Natural killer cell treated with Interleukin-12 subunit alpha and Interleukin-12 subunit beta and Interleukin-15 and Interleukin-18, amount 100 ng/mL, for 72 hours (primary cell): ENCODE measurements around the gene GAL3ST1. TPM values are rescaled to one million over a fixed set of nuclear protein-coding genes. Genes with fewer than 3 reads are reported as not detected.

Experiments
- ATAC-seq, 2 donors: fragments of 150-1000 bp; cut with Tn5 transposase in 1 of 2; sonication (Bioruptor Pico), chemical (Tn5 transposase) in 1 of 2; 2 replicates each; pipeline ENCODE4 v1.10.0; 2021
- DNase-seq: peaks from one replicate; pipeline ENCODE4 v3.0.0; 2022; ENCODE audit warnings: low spot score
- H3K27ac Mint-ChIP-seq, 2 donors: 1 replicate in 1 of 2; 2 replicates in 1 of 2; pipeline ENCODE4 v1.8.0; 2022; ENCODE audit warnings: mixed read lengths in 2 of 2, mild to moderate bottlenecking in 1 of 2, moderate library complexity in 1 of 2
- H3K27me3 Mint-ChIP-seq, 2 donors: 1 replicate in 1 of 2; 2 replicates in 1 of 2; pipeline ENCODE4 v1.8.0; 2022; ENCODE audit warnings: mixed read lengths in 2 of 2
- H3K36me3 Mint-ChIP-seq: one replicate; pipeline ENCODE4 v1.8.0; 2022; ENCODE audit warnings: mixed read lengths
- H3K4me1 Mint-ChIP-seq, 2 donors: 1 replicate in 1 of 2; 2 replicates in 1 of 2; pipeline ENCODE4 v1.8.0; 2022; ENCODE audit warnings: low read depth in 2 of 2, mixed read lengths in 2 of 2, mild to moderate bottlenecking in 1 of 2
- H3K4me3 Mint-ChIP-seq: one replicate; pipeline ENCODE4 v1.8.0; 2022; ENCODE audit warnings: mixed read lengths
- H3K9me3 Mint-ChIP-seq: 2 replicates; pipeline ENCODE4 v1.8.0; 2022; ENCODE audit warnings: mixed read lengths
- total RNA-seq, 2 donors: library from RNA; stranded (reverse); gene quantifications; one replicate each; pipeline ENCODE4 v1.2.3, GENCODE V29; 2022

The GAL3ST1 gene
- total RNA-seq, 2 donors from 2014 or later: not detected

DNA sequence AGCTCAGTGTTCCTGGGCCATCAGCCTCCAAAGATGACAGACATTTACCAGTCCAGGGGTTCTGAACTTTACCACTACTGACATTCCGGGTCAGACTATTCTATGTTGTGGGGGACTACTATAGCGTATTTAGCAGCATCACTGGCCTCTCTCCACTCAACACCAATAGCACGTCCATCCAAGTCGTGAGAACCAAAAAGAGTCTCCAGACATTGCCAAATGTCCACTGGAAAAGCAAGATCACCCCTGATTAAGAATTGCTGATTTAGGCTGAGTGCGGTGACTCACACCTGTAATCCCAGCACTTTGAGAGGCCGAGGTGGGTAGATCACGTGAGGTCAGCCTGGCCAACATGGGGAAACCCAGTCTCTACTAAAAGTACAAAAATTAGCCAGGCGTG, 11.9 kb upstream of the GAL3ST1 start:
- H3K36me3 Mint-ChIP-seq: peaks cover 5% of the 10 kb centered on the region
- H3K9me3 Mint-ChIP-seq: no peaks in the 10 kb centered on the region
- H3K27ac Mint-ChIP-seq: no peak overlapping the region
- no peak overlapping the region for H3K4me3 Mint-ChIP-seq
- peaks cover 2 to 4% of the 10 kb centered on the region in 2 donors for H3K4me1 Mint-ChIP-seq
- H3K27me3 Mint-ChIP-seq: no peaks in the 10 kb centered on the region
- DNase-seq (no peak), ATAC-seq (no peak)

GRCh38 chr22:30584441-30584840, 10.0 kb upstream of the GAL3ST1 start:
- Mint-ChIP-seq H3K4me1 (peaks cover 2 to 4% of the 10 kb centered on the region in 2 donors), H3K27me3 (no peaks in the 10 kb centered on the region), H3K9me3 (no peaks in the 10 kb centered on the region), H3K36me3 (peaks cover 10% of the 10 kb centered on the region), H3K4me3 (no peak overlapping the region), H3K27ac (no peak overlapping the region)
- ATAC-seq (no peak), DNase-seq (no peak)

DNA sequence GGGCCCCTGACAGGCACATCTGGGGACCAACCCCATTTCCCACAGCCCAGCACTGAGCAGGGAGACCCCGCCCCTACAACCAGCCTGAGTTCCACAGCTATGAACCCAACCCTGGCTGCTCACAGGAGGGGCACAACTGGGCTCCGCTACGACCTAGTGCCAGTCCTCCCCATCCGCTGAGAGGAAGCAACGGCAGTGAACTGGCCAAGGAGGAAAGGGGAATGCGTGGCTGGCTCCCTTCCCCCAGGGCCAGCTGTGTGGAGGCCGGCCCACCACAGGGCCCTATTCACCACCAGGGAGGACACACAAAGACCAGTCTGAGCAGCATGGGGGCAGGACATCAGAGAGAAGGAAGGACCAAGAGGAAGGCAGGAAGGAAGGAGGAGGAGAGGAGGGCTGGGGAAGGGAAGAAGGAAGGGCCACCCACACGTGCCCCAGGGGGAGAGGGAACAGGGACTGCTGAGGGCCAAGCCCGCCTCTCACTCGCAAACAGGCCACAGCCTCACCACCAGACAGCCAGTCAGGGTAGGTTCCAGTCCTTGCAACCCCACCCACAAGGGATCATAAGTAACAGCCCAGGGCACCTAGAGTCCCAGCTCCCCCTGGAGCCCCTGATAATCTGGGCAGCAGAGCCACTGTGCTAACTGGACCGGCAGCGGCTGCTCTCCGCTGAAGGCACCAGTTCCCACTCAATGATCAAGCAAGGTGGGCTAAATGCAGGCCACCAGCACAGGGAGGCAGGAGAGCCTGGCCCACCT, 8.5 kb upstream of the GAL3ST1 start:
- Mint-ChIP-seq H3K27ac (no peak overlapping the region), H3K36me3 (peaks cover 17% of the 10 kb centered on the region), H3K4me1 (peaks cover 2 to 4% of the 10 kb centered on the region in 2 donors), H3K27me3 (no peaks in the 10 kb centered on the region), H3K9me3 (no peaks in the 10 kb centered on the region), H3K4me3 (no peak overlapping the region)
- ATAC-seq (no peak), DNase-seq (no peak)

- Mint-ChIP-seq H3K4me3 (no peak overlapping the region), H3K4me1 (peaks cover 2 to 4% of the 10 kb centered on the region in 2 donors), H3K9me3 (no peaks in the 10 kb centered on the region), H3K36me3 (peaks cover 17% of the 10 kb centered on the region), H3K27ac (no peak overlapping the region), H3K27me3 (no peaks in the 10 kb centered on the region)
- DNase-seq (no peak), ATAC-seq (no peak)
Observed at GRCh38 chr22:30582051-30582450, 7.6 kb upstream of the GAL3ST1 start.

GRCh38 chr22:30580896-30581295, 6.4 kb upstream of the GAL3ST1 start:
- DNase-seq (no peak), ATAC-seq (no peak)
- Mint-ChIP-seq H3K4me3 (no peak overlapping the region), H3K9me3 (no peaks in the 10 kb centered on the region), H3K27ac (no peak overlapping the region), H3K36me3 (peaks cover 12% of the 10 kb centered on the region), H3K27me3 (no peaks in the 10 kb centered on the region), H3K4me1 (peaks cover 0 to 2% of the 10 kb centered on the region in 2 donors)

DNA sequence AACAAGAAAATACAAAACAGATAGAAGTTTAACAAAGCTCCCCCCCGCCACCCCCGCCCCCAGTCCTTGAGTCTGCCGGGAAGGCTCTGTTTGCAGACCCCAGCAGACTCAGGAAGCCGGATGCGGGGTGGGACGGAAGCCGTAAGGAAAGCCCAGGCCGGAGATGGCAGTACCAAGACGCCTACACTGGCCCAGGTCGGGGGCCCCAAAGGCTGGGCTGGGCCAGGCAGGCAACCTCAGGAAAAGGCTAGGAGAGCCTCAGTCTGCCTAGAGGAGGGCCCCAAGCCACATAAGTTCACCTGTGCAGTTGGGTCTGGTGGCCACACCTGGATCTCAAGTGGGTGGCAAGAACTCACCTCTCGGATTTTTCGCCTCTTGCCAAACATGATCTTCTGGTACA, 4.0 kb upstream of the GAL3ST1 start:
- ATAC-seq (no peak), DNase-seq (no peak)
- H3K9me3 Mint-ChIP-seq: no peaks in the 10 kb centered on the region
- H3K27ac Mint-ChIP-seq: no peak overlapping the region
- no peaks in the 10 kb centered on the region for H3K4me1 Mint-ChIP-seq
- H3K36me3 Mint-ChIP-seq: peaks cover 12% of the 10 kb centered on the region
- H3K4me3 Mint-ChIP-seq: no peak overlapping the region
- H3K27me3 Mint-ChIP-seq: no peaks in the 10 kb centered on the region

DNA sequence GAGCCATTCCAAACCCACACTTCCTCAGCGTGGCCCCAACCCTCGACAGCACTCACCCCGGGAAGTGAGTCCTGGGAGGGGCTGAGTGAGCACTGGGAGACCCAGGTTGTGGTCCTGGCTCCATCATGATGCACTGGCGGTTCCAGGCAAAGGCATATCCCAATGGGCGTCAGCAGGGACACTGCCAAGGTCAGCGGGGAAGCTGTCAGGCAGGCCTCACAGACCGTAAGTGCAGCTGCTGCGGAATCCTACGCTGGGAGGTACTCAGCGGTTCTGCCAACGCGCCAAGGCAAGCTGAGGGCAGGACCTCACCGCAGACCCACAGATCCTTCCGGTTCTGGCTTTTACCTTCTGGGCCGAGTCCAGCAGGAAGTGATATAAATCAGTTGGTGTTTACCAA, 1.4 kb upstream of the GAL3ST1 start:
- H3K27ac Mint-ChIP-seq: no peak overlapping the region

GRCh38 chr22:30574997-30575671, 669 bp upstream of the GAL3ST1 start:
- Mint-ChIP-seq H3K27me3 (no peaks in the 10 kb centered on the region), H3K27ac (no peak overlapping the region), H3K4me3 (no peak overlapping the region), H3K36me3 (peaks cover 9% of the 10 kb centered on the region), H3K9me3 (no peaks in the 10 kb centered on the region), H3K4me1 (no peaks in the 10 kb centered on the region)
- no peak for DNase-seq
- ATAC-seq: no peak

More for the DNA sequence above, 1.4 kb upstream of the GAL3ST1 start:
- H3K4me1 Mint-ChIP-seq: no peaks in the 10 kb centered on the region
- peaks cover 12% of the 10 kb centered on the region for H3K36me3 Mint-ChIP-seq
- H3K9me3 Mint-ChIP-seq: no peaks in the 10 kb centered on the region
- ATAC-seq: no peak
- no peak overlapping the region for H3K4me3 Mint-ChIP-seq
- H3K27me3 Mint-ChIP-seq: no peaks in the 10 kb centered on the region
- DNase-seq: no peak

- no peaks in the 10 kb centered on the region for H3K4me1 Mint-ChIP-seq
- H3K9me3 Mint-ChIP-seq: no peaks in the 10 kb centered on the region
- ATAC-seq (peak in 1 of 2 donors; percentile 38), DNase-seq (no peak)
- H3K27ac Mint-ChIP-seq: no peak overlapping the region
- no peak overlapping the region for H3K4me3 Mint-ChIP-seq
- peaks cover 0 to 5% of the 10 kb centered on the region in 2 donors for H3K27me3 Mint-ChIP-seq
- H3K36me3 Mint-ChIP-seq: no peaks in the 10 kb centered on the region
Observed at GRCh38 chr22:30573594-30574094, 821 bp downstream of the GAL3ST1 start.

- no peak for DNase-seq
- no peaks in the 10 kb centered on the region for H3K36me3 Mint-ChIP-seq
- peak in 1 of 2 donors; percentile 18 for ATAC-seq
- H3K27me3 Mint-ChIP-seq: peaks cover 5% of the 10 kb centered on the region in 2 donors
- H3K4me1 Mint-ChIP-seq: no peaks in the 10 kb centered on the region
- no peaks in the 10 kb centered on the region for H3K9me3 Mint-ChIP-seq
- no peak overlapping the region for H3K27ac Mint-ChIP-seq
- no peak overlapping the region for H3K4me3 Mint-ChIP-seq
Observed at GRCh38 chr22:30572840-30573593, 1.4 kb downstream of the GAL3ST1 start.

DNA sequence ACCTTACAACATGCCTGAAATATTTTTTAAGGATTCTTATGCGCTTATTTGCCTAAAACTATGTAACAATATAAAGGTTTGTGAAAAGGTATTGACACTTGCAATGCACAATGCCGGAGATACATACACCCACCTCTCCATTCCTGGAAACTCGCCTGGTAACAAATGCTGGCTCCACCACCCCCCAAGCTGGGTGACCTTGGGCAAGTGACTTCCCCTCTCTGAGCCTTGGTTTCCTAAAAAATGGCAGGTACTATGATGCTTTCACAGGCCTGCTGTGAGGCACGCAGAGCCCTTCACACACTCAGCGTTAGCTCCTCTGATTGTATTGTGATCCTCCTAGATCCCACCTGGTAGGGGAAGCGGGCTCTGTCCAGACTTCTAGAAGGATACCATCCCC, 2.3 kb downstream of the GAL3ST1 start:
- H3K9me3 Mint-ChIP-seq: no peaks in the 10 kb centered on the region
- H3K27ac Mint-ChIP-seq: no peak overlapping the region
- H3K4me1 Mint-ChIP-seq: no peaks in the 10 kb centered on the region
- H3K27me3 Mint-ChIP-seq: peaks cover 5 to 8% of the 10 kb centered on the region in 2 donors
- DNase-seq: no peak
- ATAC-seq: no peak
- no peaks in the 10 kb centered on the region for H3K36me3 Mint-ChIP-seq
- H3K4me3 Mint-ChIP-seq: no peak overlapping the region

GRCh38 chr22:30569674-30570202, 4.7 kb downstream of the GAL3ST1 start:
- Mint-ChIP-seq H3K27ac (no peak overlapping the region), H3K9me3 (no peaks in the 10 kb centered on the region)
- ATAC-seq: no peak

GRCh38 chr22:30568137-30568805, 6.2 kb downstream of the GAL3ST1 start:
- ATAC-seq (no peak), DNase-seq (no peak)
- no peaks in the 10 kb centered on the region for H3K9me3 Mint-ChIP-seq
- no peaks in the 10 kb centered on the region for H3K36me3 Mint-ChIP-seq
- no peaks in the 10 kb centered on the region for H3K4me1 Mint-ChIP-seq
- no peak overlapping the region for H3K27ac Mint-ChIP-seq
- no peak overlapping the region for H3K4me3 Mint-ChIP-seq
- H3K27me3 Mint-ChIP-seq: peaks cover 5 to 8% of the 10 kb centered on the region in 2 donors

More at GRCh38 chr22:30569674-30570202, 4.7 kb downstream of the GAL3ST1 start:
- Mint-ChIP-seq H3K36me3 (no peaks in the 10 kb centered on the region), H3K4me1 (no peaks in the 10 kb centered on the region), H3K27me3 (peaks cover 5 to 8% of the 10 kb centered on the region in 2 donors), H3K4me3 (no peak overlapping the region)
- DNase-seq: no peak
